HG03558 (cell line): ENCODE data around the gene LMLN.
"Not testable (repeated sequence)": the region's sequence is repeated elsewhere in the genome, so short reads cannot be mapped to it uniquely, and the experiment has no call there.

ENCODE experiments used
- ATAC-seq: cut with Tn5 transposase; IDR thresholded peaks from one replicate; pipeline ENCODE4 v1.9.1; 2021; ENCODE audit warnings: moderate number of reproducible peaks; ENCODE audit not compliant: unreplicated experiment; ENCODE audit errors: extremely low read depth

Gene LMLN

DNA sequence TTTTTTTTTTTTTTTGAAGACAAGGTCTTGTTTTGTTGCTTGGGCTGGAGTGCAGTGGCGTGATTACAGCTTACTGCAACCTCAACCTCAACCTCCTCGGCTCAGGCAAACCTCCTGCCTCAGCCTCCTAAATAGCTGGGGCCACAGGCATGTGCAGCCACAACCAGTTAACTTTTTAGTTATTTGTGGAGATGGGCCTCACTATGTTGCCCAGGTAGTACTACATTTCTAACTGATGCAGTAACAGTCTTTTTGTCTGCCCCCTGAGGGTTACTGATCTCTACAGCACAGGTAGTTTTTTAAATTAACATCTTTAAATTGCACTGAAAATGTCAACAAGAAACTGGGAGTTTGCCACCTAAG is 3.4 kb upstream of the LMLN start:
- ATAC-seq = no peak

- ATAC-seq = no peak
Observed at GRCh38 chr3:197957790-197958133, 2.3 kb upstream of the LMLN start.

- ATAC-seq = no peak
Observed at GRCh38 chr3:197958346-197958745, 1.7 kb upstream of the LMLN start.

DNA sequence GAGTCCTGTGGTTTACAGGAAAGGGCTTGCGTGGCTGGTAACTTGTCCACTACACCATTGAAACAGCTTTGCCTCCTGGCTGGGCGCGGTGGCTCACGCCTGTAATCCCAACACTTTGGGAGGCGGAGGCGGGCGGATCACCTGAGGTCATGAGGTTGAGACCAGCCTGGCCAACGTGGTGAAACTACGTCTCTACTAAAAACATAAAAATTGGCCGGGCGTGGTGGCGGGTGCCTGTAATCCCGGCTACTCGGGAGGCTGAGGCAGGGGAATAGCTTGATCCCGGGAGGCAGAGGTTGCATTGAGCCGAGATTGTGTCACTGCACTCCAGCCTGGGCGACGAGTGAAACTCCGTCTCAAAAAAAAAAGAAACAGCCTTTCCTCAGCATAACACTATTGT is 1.2 kb upstream of the LMLN start:
- not testable (repeated sequence) for ATAC-seq

- ATAC-seq = no peak
Observed at GRCh38 chr3:197959500-197959890, 522 bp upstream of the LMLN start.

DNA sequence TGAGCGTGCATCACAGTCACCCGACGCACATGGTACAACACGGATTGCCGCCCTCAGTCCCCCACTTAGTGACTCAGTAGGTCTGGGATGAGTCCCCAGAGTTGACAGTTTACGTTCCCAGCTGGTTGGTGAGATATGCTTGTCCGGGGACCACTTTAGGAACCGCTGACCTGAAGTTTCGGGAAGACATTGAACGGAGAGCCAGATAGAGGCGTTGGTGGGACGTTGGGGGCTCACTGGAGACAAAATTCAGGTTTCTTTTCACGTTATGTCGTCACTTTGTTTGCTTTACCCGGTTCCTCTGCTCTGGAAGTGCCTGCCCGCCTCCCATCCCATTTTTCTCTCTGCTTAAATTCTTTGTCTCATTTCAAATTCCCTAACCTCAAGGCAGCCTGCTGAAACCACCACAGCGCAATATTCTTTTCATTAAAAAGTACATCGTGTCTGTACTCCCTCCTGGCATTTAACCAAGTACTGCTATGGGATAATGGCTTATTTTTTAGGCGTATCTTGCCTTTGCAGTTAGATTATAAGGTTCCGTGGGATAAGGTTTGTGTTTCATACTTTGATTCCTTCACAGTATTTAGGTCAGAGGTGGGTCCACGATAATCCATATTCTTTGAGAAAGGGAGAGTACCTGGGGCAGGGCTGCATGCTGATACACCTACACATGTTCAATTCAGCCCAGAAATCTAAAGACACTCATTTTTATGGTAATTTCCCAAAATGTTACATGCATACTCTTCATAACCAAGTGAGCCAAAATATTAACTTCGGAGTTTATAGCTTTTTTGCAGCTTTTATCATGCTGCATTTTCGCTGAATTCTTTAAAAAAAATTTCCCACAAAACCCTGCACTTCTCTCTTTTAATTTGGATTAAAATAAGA is 921 bp downstream of the LMLN start:
- ATAC-seq = no peak

- ATAC-seq = no peak
Observed at GRCh38 chr3:197961582-197961945, 1.5 kb downstream of the LMLN start.

- no peak for ATAC-seq
Observed at GRCh38 chr3:197963019-197963637, 3.1 kb downstream of the LMLN start.

DNA sequence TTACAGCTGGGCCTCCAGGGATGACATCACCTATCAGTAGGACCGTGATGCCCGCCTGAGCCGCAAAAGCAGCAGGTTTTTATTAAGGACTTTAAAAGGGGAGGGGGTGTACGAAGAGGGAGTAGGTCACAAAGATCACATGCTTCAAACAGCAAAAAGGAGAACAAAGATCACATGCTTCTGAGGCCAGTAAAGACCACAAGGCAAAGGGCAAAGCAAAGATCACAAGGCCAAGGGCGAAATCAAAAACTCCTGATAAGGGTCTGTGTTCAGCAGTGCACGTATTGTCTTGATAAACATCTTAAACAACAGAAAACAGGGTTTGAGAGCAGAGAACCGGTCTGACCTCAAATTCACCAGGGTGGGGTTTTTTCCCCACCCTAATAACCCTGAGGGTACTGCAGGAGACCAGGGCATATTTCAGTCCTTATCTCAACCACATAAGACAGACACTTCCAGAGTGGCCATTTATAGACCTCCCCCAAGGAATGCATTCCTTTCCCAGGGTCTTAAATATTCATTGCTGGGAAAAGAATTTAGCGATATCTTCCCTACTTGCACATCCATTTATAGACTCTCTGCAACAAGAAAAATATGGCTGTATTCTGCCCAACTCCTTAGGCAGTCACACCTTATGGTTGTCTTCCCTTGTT is 7.4 kb downstream of the LMLN start:
- ATAC-seq = not testable (repeated sequence)

GRCh38 chr3:197970588-197970987 is 10.6 kb downstream of the LMLN start:
- no peak for ATAC-seq

DNA sequence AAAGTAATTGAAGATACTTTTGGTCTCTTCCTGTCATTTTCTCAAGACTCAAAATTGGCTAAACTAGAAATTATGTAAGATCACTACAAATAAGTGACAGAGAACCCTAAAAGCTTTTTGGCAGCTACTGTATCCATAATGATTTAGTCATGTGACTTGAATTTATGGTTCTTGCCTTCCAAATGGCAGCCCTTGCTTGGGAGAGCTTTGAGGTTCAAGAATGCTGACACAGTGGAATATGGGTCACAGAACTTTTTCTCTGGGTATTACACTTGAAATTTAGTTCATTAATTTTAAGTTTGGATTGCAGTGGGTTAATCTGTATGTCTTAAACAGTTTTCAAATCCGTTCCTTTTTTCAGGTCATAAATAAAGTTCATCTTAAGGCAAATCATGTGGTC is 14.0 kb downstream of the LMLN start:
- no peak for ATAC-seq

GRCh38 chr3:197975311-197975710 is 15.3 kb downstream of the LMLN start:
- no peak for ATAC-seq

DNA sequence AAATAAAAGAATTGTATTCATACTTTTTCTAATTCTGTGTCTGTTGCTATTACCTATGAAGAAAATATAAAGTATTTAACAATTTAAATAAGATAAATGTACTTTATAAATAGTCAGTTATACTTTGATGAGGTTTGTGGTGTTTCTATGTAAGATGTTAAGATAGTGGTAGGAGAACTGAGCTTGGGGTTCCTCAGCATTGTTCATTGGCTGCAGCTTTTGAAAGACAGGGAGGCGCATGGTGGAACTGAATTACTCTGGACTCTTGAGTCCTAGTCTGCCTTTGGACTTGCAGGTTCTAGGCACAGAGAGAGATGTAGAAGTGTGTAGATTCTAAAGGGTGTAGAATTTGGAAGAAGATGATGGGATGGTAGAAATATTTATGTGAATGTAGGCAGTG is 23.1 kb downstream of the LMLN start:
- ATAC-seq = no peak

DNA sequence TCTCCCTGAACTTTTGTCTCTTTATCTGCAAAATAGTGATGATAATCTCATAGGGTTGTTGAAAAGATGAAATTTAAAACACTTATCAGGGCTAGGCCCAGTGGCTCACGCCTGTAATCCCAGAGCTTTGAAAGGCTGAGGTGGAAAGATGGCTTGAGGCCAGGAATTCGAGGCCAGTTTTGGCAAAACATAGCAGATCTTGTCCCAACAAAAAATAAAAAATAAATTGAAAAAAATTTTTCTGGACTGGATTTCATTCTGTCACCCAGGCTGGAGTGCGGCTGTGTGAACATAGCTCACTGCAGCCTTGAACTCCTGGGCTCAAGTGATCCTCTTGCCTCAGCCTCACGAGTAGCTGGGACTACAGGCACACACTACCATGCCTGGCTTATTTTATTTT is 29.6 kb downstream of the LMLN start:
- no peak for ATAC-seq

- no peak for ATAC-seq
Observed at GRCh38 chr3:197994736-197995135, 34.7 kb downstream of the LMLN start.

DNA sequence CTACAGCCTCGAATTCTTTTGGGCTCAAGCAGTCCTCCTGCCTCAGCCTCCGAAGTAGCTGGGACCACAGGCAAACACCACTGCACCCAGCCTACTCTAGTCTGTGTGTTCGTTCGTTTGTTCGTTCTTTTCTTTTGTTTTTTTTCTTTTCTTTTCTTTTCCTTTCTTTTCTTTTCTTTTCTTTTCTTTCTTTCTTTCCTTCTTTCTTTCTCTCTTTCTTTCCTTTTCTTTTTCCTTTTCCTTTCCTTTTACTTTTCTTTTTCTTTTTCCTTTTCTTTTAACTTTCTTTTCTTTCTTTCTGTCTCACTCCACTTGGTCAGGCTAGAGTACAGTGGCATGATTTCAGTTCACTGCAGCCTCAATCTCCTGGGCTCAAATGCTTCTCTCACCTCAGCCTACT is 36.8 kb downstream of the LMLN start:
- ATAC-seq = no peak

DNA sequence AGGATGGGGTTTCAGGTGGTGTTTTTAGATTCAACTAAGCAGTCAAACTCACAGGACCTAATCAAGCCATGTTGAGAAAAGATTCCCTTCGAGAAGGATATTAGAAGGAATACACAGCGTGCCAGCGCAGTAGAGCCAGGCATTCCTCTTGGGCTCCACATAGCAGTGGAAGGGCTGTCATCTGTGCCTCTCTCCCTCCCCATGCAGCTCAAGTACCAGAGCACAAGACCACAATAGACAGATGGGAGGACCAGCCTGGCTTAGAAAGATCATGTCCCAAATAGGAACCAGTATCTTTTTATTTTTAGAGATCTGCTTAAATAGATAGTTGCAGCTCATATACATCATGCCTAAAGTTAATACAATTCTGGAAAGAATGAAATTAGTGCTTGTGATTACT is 37.9 kb downstream of the LMLN start:
- no peak for ATAC-seq

DNA sequence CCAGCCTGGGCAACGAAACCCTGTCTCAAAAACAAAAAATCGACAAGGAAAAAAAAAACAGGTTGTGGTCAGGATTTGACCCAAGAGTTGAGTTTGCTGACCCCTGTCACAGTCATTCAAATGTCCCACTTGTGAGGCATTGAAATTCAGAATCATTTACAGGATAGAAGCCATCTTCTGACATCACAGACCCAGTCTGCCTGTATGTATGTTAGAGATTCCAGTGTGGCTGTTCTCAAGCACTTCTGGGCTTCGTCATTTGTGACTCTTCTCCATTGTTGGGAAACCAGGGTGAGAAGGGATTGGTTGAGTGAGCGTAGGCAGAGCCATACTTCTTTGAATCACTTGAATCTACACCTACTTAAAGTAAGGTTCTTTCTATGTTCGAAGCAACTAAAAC is 57.1 kb downstream of the LMLN start:
- ATAC-seq = no peak

DNA sequence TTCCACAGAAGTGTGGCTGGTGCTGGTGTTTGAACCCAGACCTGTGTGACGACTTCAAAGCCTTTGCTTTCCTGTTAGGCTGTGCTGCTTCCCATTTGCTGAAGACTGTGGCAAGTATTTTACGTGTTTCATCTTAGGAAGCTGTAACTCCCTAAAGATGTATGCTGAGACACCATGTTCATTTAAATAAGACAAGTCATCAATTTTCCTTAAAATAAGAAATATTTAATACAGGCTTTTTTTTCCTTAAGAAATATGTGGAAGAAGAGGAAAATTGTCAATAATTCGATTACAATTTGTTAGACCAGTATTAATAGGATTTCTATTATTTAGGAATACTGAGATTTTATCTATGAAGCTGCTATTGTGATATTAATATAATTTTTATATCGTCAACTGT is 58.4 kb downstream of the LMLN start:
- no peak for ATAC-seq

- ATAC-seq = no peak
Observed at GRCh38 chr3:198019115-198019514, 59.1 kb downstream of the LMLN start.

GRCh38 chr3:198021320-198021719 is 61.3 kb downstream of the LMLN start:
- no peak for ATAC-seq

GRCh38 chr3:198022604-198023003 is 62.6 kb downstream of the LMLN start:
- ATAC-seq = no peak
